GM18505 (cell line): ENCODE data around the gene CDK4.

Source experiments
- ATAC-seq: cut with Tn5 transposase; IDR thresholded peaks from one replicate; pipeline ENCODE4 v1.9.1; 2021; ENCODE audit not compliant: unreplicated experiment
- POLR2A ChIP-seq: IDR thresholded peaks from 4 replicates; pipeline ENCODE4 v1.6.1; 2011; ENCODE audit warnings: borderline replicate concordance; ENCODE audit not compliant: insufficient read depth, insufficient read length; ENCODE audit errors: extremely low read depth

The CDK4 gene

DNA sequence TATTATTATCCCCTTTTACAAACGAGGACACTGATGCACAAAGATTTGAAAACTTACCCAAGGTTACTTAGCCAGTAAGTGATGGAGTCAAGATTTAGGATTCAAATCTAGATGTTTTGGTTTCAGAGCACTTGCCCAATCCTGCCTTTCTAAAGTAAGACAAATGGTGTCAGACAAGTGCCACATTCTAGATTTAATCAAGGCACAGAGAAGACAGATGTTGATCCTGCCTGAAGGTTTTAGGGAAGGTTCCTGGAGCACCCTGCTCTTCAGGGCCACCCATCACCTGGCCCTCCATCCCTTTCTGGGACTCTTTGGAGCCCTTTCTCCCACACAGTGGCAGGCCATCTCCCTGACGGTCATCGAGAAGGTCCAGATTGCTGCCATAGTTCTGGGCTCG is 5.7 kb upstream of the CDK4 start:
- no peak for ATAC-seq
- no peak for TF ChIP-seq POLR2A

DNA sequence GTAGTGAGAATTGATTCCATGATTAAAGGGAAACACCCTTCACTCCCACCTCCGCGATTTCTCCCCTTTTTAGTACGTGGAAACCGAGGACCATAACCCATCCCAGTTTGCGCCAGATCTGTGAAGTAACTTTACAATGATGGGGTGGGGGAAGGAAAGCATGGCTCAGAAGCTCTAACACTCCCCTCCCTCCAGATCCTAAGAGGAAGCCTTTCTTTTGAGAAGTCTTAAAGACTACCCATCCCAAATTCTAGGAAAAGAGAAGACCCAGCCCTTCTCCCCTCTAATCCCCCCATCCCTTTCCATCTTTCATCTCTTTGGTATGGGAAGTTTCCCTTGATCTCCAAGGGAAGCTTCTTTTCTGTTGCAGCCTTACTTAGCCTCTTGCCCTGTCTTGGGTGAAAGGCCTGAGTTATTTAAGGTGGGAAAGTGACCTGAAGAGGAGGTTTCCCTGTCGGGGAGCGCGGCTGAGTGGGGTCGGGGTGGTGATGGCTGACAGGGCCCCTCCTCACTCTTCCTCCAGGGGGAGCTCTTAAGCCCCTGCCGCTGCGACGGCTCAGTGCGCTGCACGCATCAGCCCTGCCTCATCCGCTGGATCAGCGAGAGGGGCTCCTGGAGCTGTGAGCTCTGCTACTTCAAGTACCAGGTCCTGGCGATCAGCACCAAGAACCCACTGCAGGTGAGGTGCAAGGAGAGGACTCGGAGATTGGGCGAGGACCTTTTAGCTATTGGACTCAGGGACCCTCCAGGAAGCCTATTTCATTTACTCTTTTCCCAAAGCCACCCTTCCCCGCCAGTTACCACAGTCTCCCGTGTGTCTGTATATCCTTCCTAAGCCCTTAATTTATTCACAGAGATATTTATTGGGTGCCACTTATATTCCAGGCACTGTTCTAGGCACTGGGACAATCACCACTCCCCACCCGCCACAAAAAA is 4.6 kb upstream of the CDK4 start:
- ATAC-seq = no peak
- no peak for TF ChIP-seq POLR2A

DNA sequence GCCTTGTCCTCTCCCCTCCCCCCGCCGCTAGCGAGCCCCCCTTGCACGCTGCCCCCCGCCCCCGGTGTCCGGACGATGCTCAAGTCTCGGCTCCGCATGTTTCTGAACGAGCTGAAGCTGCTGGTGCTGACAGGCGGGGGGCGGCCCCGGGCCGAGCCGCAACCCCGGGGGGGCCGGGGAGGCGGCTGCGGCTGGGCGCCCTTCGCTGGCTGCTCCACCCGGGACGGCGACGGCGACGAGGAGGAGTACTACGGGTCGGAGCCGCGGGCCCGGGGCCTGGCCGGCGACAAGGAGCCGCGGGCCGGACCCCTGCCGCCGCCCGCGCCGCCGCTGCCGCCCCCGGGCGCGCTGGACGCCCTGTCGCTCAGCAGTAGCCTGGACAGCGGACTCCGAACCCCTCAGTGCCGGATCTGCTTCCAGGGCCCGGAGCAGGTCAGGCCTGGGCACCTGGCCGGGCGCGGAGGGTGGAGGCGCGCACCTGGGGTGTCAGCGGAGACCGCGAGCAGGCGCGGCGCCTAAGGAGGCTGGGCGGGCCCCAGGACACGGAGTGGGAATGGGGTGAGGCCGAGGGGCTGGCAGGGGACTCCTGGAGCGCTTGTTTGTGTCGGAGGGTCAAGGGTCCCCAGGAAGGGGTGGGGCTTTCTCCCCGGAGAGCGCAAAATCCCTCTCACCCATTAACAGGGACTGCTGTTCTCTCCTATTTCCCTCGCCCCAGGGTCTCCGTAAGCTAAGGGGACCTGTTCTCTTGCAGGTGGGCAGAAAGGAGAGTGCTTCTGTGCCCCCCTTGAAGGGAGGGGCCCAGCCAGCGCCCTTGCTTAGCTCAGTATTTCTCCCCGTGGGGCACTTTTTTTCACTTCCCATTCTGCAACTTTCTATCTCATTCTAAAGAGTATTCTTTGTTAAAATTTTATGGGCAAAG is 3.6 kb upstream of the CDK4 start:
- ATAC-seq = no peak
- TF ChIP-seq POLR2A = no peak

DNA sequence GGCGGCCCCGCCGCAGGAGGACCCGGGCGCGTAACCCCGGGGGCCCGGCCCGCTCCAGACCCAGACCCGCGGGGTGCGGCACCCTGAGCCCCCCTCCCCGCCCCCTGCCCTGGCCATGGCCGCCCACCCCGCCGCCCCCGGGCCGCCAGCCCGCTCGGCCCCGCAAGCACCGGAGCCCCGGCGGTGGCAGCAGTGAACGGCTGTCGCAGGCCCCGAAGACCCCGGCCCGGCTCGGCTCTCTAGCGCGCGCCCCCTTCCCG is 3.0 kb upstream of the CDK4 start:
- no peak for TF ChIP-seq POLR2A
- no peak for ATAC-seq

DNA sequence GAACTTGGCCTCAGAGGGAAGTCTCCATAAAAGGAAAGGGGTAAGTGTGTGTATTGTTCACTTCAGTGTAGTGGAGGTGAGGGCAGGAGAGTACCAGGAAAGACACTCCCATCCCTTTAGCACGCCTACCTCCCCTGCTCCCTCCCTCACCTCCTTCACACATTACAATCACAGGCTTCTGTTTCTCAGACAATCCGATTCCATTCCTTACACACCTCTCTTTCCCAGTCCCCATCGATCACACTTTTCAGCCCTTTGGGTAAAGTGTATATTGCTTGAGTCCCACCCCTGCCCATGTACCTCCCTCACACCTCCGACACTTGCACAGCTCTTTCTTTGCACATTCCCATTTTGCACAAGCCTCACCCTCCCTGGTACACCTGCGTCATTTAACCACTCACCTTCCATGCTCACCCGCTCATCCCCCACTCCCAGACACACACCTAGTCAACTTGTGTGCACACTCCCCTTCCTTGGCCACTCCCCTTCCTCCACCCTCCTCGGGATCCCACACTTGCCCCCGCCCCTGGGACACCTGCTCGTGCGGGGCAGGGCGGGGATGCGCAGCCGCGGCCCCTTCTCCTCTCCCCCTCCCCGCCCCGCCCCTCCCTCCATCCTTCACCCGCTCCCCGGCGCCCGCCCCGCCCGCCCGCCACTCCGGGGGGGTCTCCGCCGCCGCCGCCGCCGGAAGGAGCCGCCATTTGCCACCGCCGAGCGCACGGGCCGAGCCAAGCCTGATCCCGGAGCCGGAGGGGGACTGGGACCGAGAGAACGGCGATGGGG is 2.5 kb upstream of the CDK4 start, which contains the start of gene MARCHF9:
MARCHF9 (plus strand) TSS at position 693 of the 783 bp plus-strand sequence. CDS start 426 bp downstream, outside the sequence.
- no peak for TF ChIP-seq POLR2A
- peak; percentile 32 for ATAC-seq

DNA sequence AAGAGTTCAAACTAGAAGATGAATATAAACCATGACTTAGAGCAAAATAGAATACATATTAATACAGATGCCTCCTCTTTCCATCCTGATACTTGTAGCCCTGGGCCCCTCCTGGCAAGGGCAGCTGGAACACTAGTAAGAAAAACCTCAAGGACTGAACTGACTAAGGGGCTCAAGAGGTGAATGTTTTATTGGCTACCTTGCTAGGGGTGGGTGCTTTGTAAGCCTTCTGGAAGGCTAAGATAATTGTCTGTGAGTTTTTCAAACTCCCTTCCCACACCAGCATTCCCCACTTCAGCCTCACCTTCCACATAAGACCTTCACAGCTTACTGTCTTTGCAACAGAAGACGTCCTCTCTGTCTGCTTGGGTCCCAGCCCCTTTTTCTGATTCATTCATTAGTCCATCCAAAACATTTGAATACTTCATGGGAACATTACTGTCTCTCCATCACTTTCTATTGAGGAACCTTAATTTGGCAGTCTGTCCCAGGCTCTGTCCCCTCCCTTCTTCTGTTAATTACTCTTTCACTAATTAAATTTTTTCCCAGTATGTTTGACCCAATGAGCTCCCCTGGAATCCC is 1.7 kb upstream of the CDK4 start:
- ATAC-seq = no peak
- no peak for TF ChIP-seq POLR2A

DNA sequence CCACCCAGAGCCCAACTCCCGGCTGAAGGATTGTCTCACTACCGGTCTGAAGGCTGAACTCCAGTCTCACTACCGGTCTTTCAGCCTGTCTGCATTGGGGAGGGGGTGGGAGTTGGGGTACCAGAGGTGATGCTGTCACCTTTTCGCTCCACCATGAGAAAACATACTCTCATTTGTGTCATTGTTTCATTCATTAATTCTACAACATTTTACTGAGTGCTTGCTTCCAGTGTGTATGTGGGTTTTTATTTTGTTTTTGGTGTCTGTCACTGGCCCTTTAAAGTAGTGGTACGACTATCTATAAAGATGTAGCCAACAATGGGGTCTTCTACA is 524 bp upstream of the CDK4 start:
- ATAC-seq = no peak

DNA sequence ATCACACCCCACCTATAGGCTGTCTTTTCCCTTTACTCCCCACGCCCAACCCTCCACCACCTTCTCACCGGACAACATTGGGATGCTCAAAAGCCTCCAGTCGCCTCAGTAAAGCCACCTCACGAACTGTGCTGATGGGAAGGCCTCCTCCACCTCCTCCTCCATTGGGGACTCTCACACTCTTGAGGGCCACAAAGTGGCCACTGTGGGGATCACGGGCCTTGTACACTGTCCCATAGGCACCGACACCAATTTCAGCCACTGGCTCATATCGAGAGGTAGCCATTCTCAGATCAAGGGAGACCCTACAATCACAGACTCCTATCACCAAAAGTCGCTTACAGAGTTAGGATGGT is 700 bp downstream of the CDK4 start:
- ATAC-seq = no peak
- TF ChIP-seq POLR2A = no peak

More for the DNA sequence above, 524 bp upstream of the CDK4 start:
- TF ChIP-seq POLR2A = no peak

DNA sequence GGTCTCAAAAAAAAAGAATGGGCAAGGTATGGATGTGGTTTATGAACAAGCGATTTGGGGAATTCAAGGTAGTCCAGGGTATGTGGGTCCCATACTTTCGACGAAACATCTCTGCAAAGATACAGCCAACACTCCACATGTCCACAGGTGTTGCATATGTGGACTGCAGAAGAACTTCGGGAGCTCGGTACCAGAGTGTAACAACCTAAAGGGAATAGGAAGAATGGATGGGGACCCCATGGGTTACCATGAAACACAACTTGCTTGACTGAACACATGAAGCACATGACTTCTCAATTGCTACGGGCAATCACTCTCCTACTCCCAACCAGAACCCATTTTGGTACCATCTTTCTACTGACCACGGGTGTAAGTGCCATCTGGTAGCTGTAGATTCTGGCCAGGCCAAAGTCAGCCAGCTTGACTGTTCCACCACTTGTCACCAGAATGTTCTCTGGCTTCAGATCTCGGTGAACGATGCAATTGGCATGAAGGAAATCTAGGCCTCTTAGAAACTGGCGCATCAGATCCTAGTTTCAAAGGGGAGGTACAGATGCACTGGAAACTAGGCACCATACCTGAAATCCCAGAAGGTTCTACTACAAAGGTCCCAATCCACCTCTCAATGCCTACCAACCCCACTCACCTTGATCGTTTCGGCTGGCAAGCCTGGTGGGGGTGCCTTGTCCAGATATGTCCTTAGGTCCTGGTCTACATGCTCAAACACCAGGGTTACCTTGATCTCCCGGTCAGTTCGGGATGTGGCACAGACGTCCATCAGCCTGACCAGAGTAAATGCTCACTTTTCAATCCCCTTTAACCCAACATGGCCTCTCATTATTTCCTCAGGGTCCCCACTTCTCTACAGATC is 1.3 kb downstream of the CDK4 start:
- no peak for ATAC-seq
- no peak for TF ChIP-seq POLR2A

DNA sequence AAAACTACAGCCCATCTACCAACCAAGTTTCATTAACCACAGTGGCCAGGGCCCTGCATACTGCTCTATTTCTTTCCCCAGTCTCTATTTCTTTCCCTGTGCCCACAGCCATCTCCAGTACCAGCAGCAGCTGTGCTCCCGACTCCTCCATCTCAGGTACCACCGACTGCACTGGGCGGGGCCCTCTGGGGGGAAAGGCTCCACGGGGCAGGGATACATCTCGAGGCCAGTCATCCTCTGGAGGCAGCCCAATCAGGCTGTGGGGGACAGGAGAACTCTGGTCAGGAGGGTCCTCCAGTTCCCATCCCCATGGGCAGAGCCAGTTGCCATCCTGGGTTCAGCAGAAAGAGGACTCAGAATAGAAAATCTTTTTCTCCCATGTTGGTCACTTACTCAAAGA is 3.0 kb downstream of the CDK4 start:
- ATAC-seq = no peak
- TF ChIP-seq POLR2A = no peak

DNA sequence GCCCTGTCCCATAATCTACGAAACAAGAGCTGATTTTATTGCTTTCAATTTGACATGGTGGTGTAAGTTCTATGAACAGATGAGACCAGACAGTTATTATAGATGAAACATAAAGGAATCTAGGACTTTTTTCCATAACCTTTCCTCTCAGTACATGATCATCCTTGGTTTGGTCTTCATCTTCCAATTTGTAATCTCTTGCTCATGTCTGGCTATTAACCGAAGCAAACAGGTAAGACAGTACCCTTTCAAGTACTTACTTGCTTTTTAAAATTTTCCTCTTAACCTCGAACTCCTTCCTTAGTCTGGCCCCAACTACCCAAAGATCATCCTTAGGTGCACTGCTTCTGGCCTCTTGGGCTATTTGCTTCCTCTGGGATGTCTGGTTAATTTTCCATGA is 6.1 kb downstream of the CDK4 start:
- ATAC-seq = no peak
- TF ChIP-seq POLR2A = no peak

DNA sequence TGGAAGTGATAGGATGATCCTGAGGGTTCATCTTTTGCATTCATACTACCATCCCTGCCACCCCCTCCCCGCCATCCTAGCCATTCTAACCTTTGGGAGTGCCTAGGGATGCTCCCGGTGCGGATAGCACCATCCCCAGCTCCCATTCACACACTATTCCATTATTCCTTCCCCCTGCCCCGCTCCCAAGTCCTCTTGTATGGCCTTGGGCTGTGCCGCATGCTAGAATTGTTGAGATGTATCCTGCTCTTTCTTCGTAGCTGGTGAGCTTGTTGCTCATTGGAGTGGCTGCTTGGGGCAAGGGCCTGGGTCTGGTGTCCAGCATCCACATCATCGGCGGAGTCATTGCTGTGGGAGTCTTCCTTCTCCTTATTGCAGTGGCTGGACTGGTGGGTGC is 6.6 kb downstream of the CDK4 start:
- no peak for ATAC-seq
- peak; percentile 34 for TF ChIP-seq POLR2A
